Uterus (tissue), 2 donors: ENCODE measurements around the gene NLGN1.
"Not testable (repeated sequence)": the region's sequence is repeated elsewhere in the genome, so short reads cannot be mapped to it uniquely, and the experiment has no call there.

ENCODE experiments used
- POLR2A ChIP-seq, 2 donors: fragments of 450-650 bp; IDR thresholded peaks; one replicate each; pipeline ENCODE4 v1.6.1; 2016; ENCODE audit warnings: antibody characterized with exemption in 2 of 2, mild to moderate bottlenecking in 1 of 2, moderate library complexity in 1 of 2
- TF ChIP-seq, protein P1 (sequence below), 4 experiments: fragments of 200-600 bp in 2 of 4; fragments of 450-650 bp in 2 of 4; sonication (generic) in 2 of 4; IDR thresholded peaks; one replicate each; pipeline ENCODE4 v1.5.1; 2016 to 2019; ENCODE audit warnings: antibody characterized with exemption in 4 of 4, mild to moderate bottlenecking in 2 of 4, moderate library complexity in 1 of 4

DNA sequence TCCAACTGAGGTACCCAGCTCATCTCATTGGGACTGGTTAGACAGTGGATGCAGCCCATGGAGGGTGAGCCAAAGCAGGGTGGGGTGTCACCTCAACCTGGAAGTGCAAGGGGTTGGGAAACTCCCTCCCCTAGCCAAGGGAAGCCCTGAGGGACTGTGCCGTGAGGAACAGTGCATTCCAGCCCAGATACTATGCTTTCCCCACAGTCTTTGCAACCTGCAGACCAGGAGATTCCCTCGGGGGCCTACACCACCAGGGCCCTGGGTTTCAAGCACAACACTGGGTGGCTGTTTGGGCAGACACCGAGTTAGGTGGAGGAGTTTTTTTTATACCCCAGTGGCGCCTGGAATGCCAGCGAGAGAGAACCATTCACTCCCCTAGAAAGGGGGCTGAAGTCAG is 15.6 kb upstream of the NLGN1 start:
- TF ChIP-seq, protein P1, sequence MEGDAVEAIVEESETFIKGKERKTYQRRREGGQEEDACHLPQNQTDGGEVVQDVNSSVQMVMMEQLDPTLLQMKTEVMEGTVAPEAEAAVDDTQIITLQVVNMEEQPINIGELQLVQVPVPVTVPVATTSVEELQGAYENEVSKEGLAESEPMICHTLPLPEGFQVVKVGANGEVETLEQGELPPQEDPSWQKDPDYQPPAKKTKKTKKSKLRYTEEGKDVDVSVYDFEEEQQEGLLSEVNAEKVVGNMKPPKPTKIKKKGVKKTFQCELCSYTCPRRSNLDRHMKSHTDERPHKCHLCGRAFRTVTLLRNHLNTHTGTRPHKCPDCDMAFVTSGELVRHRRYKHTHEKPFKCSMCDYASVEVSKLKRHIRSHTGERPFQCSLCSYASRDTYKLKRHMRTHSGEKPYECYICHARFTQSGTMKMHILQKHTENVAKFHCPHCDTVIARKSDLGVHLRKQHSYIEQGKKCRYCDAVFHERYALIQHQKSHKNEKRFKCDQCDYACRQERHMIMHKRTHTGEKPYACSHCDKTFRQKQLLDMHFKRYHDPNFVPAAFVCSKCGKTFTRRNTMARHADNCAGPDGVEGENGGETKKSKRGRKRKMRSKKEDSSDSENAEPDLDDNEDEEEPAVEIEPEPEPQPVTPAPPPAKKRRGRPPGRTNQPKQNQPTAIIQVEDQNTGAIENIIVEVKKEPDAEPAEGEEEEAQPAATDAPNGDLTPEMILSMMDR (IDR thresholded peaks at IDR 0.05) = not testable (repeated sequence)
- not testable (repeated sequence) for TF ChIP-seq POLR2A (IDR thresholded peaks at IDR 0.05)
